ENCODE data around the gene RBMS1. TPM values are rescaled to one million over a fixed set of nuclear protein-coding genes. Genes with fewer than 3 reads are reported as not detected.

The RBMS1 gene
- total and polyA plus RNA-seq, 7 donors: 8.4 to 43.2 (median 24.1) TPM

DNA sequence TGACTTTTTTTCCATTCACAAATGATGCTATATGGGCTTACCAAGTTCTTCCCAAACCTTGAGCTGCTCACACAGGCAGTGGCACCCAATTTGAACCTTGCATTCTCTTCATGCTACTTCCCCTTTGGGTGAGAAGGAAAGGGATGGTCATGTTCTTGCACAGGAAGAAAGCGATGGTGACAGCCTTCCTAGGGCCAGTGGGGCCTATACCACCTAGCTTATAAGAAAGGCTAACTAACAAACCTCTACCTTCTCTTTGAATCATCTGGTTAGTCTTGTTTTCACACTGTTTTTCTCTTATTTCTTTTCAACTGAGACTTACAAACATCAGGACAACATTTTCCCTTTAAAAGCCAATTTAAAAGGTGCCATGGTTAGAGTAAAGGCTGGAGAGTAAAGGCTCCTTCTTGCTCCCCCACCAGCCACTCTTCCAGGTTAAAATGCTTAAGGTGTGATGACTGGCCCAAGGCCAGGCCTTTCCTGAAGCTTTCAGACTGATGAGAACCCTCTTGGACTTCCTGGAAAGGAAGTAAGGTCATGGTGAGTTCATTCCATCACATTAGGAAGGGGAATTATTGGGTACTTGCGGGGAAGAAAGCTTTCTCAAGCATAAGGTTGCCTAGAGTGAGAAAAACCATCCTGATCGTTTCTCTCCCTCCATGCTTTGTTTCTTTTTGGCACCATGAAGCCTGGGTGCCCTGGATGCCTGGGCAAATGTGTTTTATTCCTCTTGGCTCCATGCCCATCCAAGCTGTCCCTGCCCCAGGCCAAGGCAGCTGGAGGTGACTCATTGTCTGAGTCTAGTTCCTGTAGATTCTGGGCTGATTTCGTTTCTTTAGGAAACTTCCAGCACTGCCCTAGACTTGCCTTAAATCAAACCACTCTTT lies 252.1 kb downstream of the RBMS1 start:
- intact Hi-C loops (cut with DNase I): no loop called here
- TF ChIP-seq, protein P1, sequence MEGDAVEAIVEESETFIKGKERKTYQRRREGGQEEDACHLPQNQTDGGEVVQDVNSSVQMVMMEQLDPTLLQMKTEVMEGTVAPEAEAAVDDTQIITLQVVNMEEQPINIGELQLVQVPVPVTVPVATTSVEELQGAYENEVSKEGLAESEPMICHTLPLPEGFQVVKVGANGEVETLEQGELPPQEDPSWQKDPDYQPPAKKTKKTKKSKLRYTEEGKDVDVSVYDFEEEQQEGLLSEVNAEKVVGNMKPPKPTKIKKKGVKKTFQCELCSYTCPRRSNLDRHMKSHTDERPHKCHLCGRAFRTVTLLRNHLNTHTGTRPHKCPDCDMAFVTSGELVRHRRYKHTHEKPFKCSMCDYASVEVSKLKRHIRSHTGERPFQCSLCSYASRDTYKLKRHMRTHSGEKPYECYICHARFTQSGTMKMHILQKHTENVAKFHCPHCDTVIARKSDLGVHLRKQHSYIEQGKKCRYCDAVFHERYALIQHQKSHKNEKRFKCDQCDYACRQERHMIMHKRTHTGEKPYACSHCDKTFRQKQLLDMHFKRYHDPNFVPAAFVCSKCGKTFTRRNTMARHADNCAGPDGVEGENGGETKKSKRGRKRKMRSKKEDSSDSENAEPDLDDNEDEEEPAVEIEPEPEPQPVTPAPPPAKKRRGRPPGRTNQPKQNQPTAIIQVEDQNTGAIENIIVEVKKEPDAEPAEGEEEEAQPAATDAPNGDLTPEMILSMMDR (IDR thresholded peaks at IDR 0.05): no peak
- H3K4me1 ChIP-seq: peaks cover 74% of the 10 kb centered on the region
- DNase-seq (peak in 1 of 2 donors; percentile 45), ATAC-seq (peak; percentile 42 to 61 (median 58))
- 28 to 40% (median 34%) methylated on average over 4 of the region's 4 CpGs for WGBS, 3 donors
- no peak overlapping the region for H3K4me3 ChIP-seq
- H3K27ac ChIP-seq: peak overlapping the region; percentile 81
- no peaks in the 10 kb centered on the region for H3K27me3 ChIP-seq (ENCODE audit: insufficient read depth in 3 of 3, low read length in 2 of 3)
- no peaks in the 10 kb centered on the region for H3K9me3 ChIP-seq
- H3K36me3 ChIP-seq (ENCODE audit: insufficient read depth in 1 of 2, low read depth in 1 of 2): no peaks in the 10 kb centered on the region

DNA sequence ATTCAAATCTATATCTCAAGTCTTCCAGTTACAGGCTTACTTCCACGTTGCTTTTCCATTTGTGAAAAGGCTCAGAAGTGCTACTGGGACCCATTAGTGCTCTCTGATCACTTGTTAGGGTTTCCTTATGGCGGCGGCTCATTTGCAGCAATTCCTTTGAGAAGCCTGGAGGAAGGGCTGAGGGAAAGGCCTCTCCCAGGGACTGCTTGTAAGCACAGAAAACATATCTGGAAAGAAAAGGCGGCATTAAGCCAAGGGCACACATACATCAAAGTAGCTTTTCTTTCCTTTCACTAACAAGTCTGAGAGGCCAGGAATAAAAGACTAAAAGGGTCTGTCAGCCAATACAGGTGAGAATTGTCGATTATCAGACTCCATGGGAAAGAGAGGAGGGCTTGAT lies 254.2 kb downstream of the RBMS1 start:
- H3K27ac ChIP-seq: peak overlapping the region; percentile 81
- TF ChIP-seq, protein P1 (IDR thresholded peaks at IDR 0.05): no peak
- H3K4me1 ChIP-seq: peaks cover 56% of the 10 kb centered on the region
- no peak for ATAC-seq
- intact Hi-C loops (cut with DNase I): no loop called here
- WGBS, 3 donors: 71 to 72% (median 71%) methylated on average over 5 of the region's 5 CpGs
- DNase-seq: no peak
- H3K4me3 ChIP-seq: no peak overlapping the region
- no peaks in the 10 kb centered on the region for H3K36me3 ChIP-seq (ENCODE audit: insufficient read depth in 1 of 2, low read depth in 1 of 2)
- H3K9me3 ChIP-seq: no peaks in the 10 kb centered on the region
- H3K27me3 ChIP-seq (ENCODE audit: insufficient read depth in 3 of 3, low read length in 2 of 3): no peaks in the 10 kb centered on the region

DNA sequence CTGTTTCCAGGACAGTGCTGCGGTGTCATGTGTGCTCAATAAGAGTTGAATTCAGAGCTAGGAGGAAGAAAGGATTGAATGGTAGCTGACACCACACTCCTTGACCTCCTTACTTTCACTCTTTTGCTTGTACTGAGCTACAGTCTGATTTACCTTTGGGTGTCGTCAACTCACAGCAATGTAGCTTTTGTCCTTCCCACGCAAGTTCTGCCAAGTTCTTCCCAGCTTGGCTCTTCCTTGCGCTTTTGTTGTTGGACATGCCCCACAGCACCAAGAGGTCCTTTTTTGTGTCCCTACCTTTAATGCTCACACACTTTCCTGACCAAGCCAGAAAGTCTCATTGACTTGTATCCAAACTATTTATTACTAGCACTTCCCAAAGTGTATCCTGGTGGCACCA lies 255.2 kb downstream of the RBMS1 start:
- Histone ChIP-seq H3K27ac (peak overlapping the region; percentile 81), H3K4me1 (peaks cover 46% of the 10 kb centered on the region), H3K27me3 (ENCODE audit: insufficient read depth in 3 of 3, low read length in 2 of 3) (no peaks in the 10 kb centered on the region), H3K9me3 (no peaks in the 10 kb centered on the region), H3K36me3 (ENCODE audit: insufficient read depth in 1 of 2, low read depth in 1 of 2) (peaks cover 0 to 3% of the 10 kb centered on the region in 2 donors), H3K4me3 (peak overlapping the region; percentile 26)
- intact Hi-C loops (cut with DNase I): no loop called here
- ATAC-seq (peak; percentile 13 to 23 (median 22)), DNase-seq (no peak)
- WGBS, 3 donors: 32 to 41% (median 36%) methylated on average over 4 of the region's 4 CpGs
- TF ChIP-seq, protein P1 (IDR thresholded peaks at IDR 0.05): no peak

DNA sequence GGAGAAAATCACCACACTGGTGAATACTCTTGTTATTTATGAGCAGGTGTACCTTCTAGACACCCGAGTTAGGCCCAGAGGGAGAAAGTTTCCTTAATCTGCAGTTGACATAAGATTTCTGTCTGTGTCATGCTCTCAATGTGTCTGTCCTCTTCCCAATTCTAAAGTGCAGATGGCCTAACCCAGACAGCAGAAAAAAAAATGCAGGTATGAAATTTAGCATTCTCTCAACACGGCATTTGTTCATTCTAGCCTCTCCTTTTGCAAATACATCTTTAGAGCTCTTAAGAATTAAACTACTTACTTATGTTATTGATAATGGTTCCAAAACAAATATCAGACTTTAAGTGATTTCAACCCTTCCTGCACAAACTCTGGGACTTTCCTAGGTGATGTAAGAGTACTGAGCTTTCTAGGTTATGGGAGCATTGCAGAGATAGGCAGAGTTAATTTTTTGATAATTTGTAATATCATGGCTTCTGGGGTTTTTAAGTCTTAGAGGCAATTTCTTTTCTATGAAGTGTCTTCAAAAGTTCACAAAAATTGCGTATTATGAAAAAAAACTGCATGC lies 260.6 kb downstream of the RBMS1 start:
- no peak for DNase-seq
- H3K27me3 ChIP-seq (ENCODE audit: insufficient read depth in 3 of 3, low read length in 2 of 3): peaks cover 0 to 3% (median 0%) of the 10 kb centered on the region in 3 donors
- H3K4me3 ChIP-seq: no peak overlapping the region
- H3K36me3 ChIP-seq (ENCODE audit: insufficient read depth in 1 of 2, low read depth in 1 of 2): peaks cover 0 to 4% of the 10 kb centered on the region in 2 donors
- no peak for ATAC-seq
- TF ChIP-seq, protein P1 (IDR thresholded peaks at IDR 0.05): no peak
- peaks cover 44% of the 10 kb centered on the region for H3K4me1 ChIP-seq
- H3K27ac ChIP-seq: peak overlapping the region; percentile 90
- WGBS, 3 donors: 74 to 78% (median 78%) methylated on average over 3 of the region's 3 CpGs
- no peaks in the 10 kb centered on the region for H3K9me3 ChIP-seq
- intact Hi-C loops (cut with DNase I): no loop called here
